ENCODE measurements around the gene ATP8A1.

- TF ChIP-seq RFX5 (IDR thresholded peaks at IDR 0.05; ENCODE audit: borderline replicate concordance, low read depth, low read length) = no peak
- TF ChIP-seq CTCF (IDR thresholded peaks at IDR 0.05; ENCODE audit: control extremely low read depth in 1 of 3, insufficient read depth in 1 of 3, low read depth in 1 of 3, low read length in 3 of 3) = no peak
- TF ChIP-seq HDAC6 (IDR thresholded peaks at IDR 0.05; ENCODE audit: low read depth, low read length) = no peak
- TF ChIP-seq USF2 (IDR thresholded peaks at IDR 0.05; ENCODE audit: low read length) = no peak
- TF ChIP-seq RNF2 (IDR thresholded peaks at IDR 0.05; ENCODE audit: borderline replicate concordance, low read depth, low read length, missing control alignments, poor library complexity, severe bottlenecking) = no peak
- TF ChIP-seq PHF8 (conservative IDR thresholded peaks at IDR 0.05; ENCODE audit: low read depth, low read length) = no peak
Observed at GRCh38 chr4:42627885-42628646, 28.8 kb downstream of the ATP8A1 start.
